HCT116 (cell line): ENCODE data around the gene CSRNP2. TPM values are rescaled to one million over a fixed set of nuclear protein-coding genes. Genes with fewer than 3 reads are reported as not detected.
A peak's percentile ranks its signal among the peaks of the same experiment; 100 is the strongest.

Experiments
- ATAC-seq: fragments of 200-7000 bp; cut with Tn5 transposase; 2 replicates; pipeline ENCODE4 v1.9.1; 2020; ENCODE audit warnings: mild to moderate bottlenecking, moderate library complexity
- BruUV-seq: library from RNA; stranded (reverse); fragments of 400-500 nt; replicated peaks from 2 replicates; lab custom pipeline; 2021; lab: Mats Ljungman, UMichigan
- CTCF ChIA-PET: fragments of 300-600 bp; sonication (Branson Sonifier 250); formaldehyde crosslinking; loops from one replicate; lab custom pipeline; 2021; ENCODE audit warnings: antibody characterized with exemption; lab: Charles Lee
- POLR2A ChIA-PET: fragments of 300-600, 350-600 bp; sonication (Branson Sonifier 250); formaldehyde crosslinking; loops from one replicate; lab custom pipeline; 2021; ENCODE audit warnings: antibody characterized with exemption; lab: Charles Lee
- RAD21 ChIA-PET, 2 experiments: fragments of 300-600 bp; sonication (Branson Sonifier 250); formaldehyde crosslinking; loops; one replicate each; lab custom pipeline; 2023; ENCODE audit warnings: low total read pairs in 2 of 2; ENCODE audit not compliant: uncharacterized antibody in 2 of 2, unreplicated experiment in 2 of 2, low non-redundant PET in 1 of 2; lab: Charles Lee
- DNase-seq: peaks from one replicate; pipeline ENCODE4 v3.0.0-alpha.2; 2010; ENCODE audit warnings: low read depth, low spot score
- H2AFZ ChIP-seq: fragments of 200-600 bp; shearing (Covaris generic), sonication (generic); 2 replicates; pipeline ENCODE4 v1.6.1; 2017; ENCODE audit warnings: low read depth, mixed run types, mixed read lengths, antibody characterized with exemption, low read length; ENCODE audit not compliant: poor library complexity, severe bottlenecking
- H3K27ac ChIP-seq: 2 replicates; pipeline ENCODE4 v1.5.1; 2012; ENCODE audit warnings: low read depth, low read length
- H3K27me3 ChIP-seq: fragments of 200-600 bp; sonication (generic); 2 replicates; pipeline ENCODE4 v1.6.1; 2016; ENCODE audit warnings: mixed run types, low read length, mixed read lengths; ENCODE audit not compliant: insufficient read depth
- H3K36me3 ChIP-seq, 2 experiments: fragments of 200-500 bp in 1 of 2; fragments of 200-600 bp in 1 of 2; sonication (Bioruptor generic) in 1 of 2; sonication (generic) in 1 of 2; 2 replicates each; pipeline versions ENCODE4 v1.5.1 to v1.6.1; 2014 to 2016; ENCODE audit warnings: low read length in 2 of 2, inconsistent platforms in 1 of 2, mixed read lengths in 1 of 2, mixed run types in 1 of 2; ENCODE audit not compliant: insufficient read depth in 2 of 2, control insufficient read depth in 1 of 2
- H3K4me1 ChIP-seq, 2 experiments: fragments of 200-600 bp in 1 of 2; sonication (generic) in 1 of 2; 2 replicates each; pipeline versions ENCODE4 v1.5.1 to v1.6.1; 2012 to 2017; ENCODE audit warnings: low read length in 2 of 2, inconsistent platforms in 1 of 2, mild to moderate bottlenecking in 1 of 2, mixed read lengths in 1 of 2, mixed run types in 1 of 2, moderate library complexity in 1 of 2; ENCODE audit not compliant: insufficient read depth in 2 of 2, control insufficient read depth in 1 of 2
- H3K4me2 ChIP-seq: fragments of 200-600 bp; sonication (generic); 2 replicates; pipeline ENCODE4 v1.6.1; 2017; ENCODE audit warnings: mixed run types, low read length, mixed read lengths
- H3K4me3 ChIP-seq, 2 experiments: fragments of 200-600 bp in 1 of 2; sonication (generic) in 1 of 2; replicated peaks in 1 of 2; 2 replicates each; pipeline ENCODE4 v1.5.1; 2011 to 2016; ENCODE audit warnings: low read length in 2 of 2, control low read depth in 1 of 2, low read depth in 1 of 2, mild to moderate bottlenecking in 1 of 2, mixed read lengths in 1 of 2, mixed run types in 1 of 2
- H3K79me2 ChIP-seq: fragments of 200-600 bp; sonication (generic); 2 replicates; pipeline ENCODE4 v1.6.1; 2017; ENCODE audit warnings: mild to moderate bottlenecking, mixed run types, low read length, moderate library complexity, mixed read lengths; ENCODE audit not compliant: insufficient read depth
- H3K9ac ChIP-seq: fragments of 200-600 bp; sonication (generic); 2 replicates; pipeline ENCODE4 v1.6.1; 2016; ENCODE audit warnings: low read length, mixed read lengths
- H3K9me2 ChIP-seq: fragments of 200-600 bp; sonication (generic), shearing (Covaris generic); 2 replicates; pipeline ENCODE4 v1.6.1; 2017; ENCODE audit warnings: mixed run types, mild to moderate bottlenecking, moderate library complexity; ENCODE audit not compliant: insufficient read depth
- H3K9me3 ChIP-seq, 2 experiments: fragments of 200-500 bp in 1 of 2; fragments of 200-600 bp in 1 of 2; sonication (Bioruptor generic) in 1 of 2; sonication (generic) in 1 of 2; 2 replicates each; pipeline ENCODE4 v1.6.1; 2014 to 2017; ENCODE audit warnings: low read length in 2 of 2, mixed read lengths in 2 of 2, inconsistent platforms in 1 of 2, low read depth in 1 of 2, mild to moderate bottlenecking in 1 of 2, mixed run types in 1 of 2, moderate library complexity in 1 of 2; ENCODE audit not compliant: control insufficient read depth in 1 of 2, insufficient read depth in 1 of 2
- H4K20me1 ChIP-seq: fragments of 200-600 bp; sonication (generic), shearing (Covaris generic); 2 replicates; pipeline ENCODE4 v1.6.1; 2017; ENCODE audit warnings: mixed run types, mild to moderate bottlenecking, moderate library complexity; ENCODE audit not compliant: insufficient read depth
- CBX3 ChIP-seq: IDR thresholded peaks from 2 replicates; pipeline ENCODE4 v1.6.1; 2012; ENCODE audit warnings: low read depth
- CEBPB ChIP-seq: IDR thresholded peaks from 2 replicates; pipeline ENCODE4 v1.6.1; 2012; ENCODE audit warnings: low read depth
- EGR1 ChIP-seq: IDR thresholded peaks from 2 replicates; pipeline ENCODE4 v1.6.1; 2012; ENCODE audit warnings: low read depth
- ELF1 ChIP-seq: IDR thresholded peaks from 2 replicates; pipeline ENCODE4 v1.6.1; 2012; ENCODE audit warnings: low read depth, borderline replicate concordance
- EZH2 ChIP-seq: fragments of 200-600 bp; sonication (generic); IDR thresholded peaks from 2 replicates; pipeline ENCODE4 v1.6.1; 2017; ENCODE audit warnings: antibody characterized with exemption, mixed run types
- EZH2phosphoT487 ChIP-seq: fragments of 200-600 bp; IDR thresholded peaks from 2 replicates; pipeline ENCODE4 v1.6.1; 2018; ENCODE audit warnings: antibody characterized with exemption, borderline replicate concordance
- FOSL1 ChIP-seq: IDR thresholded peaks from 2 replicates; pipeline ENCODE4 v1.6.1; 2012; ENCODE audit warnings: low read depth
- JUND ChIP-seq: IDR thresholded peaks from 2 replicates; pipeline ENCODE4 v1.6.1; 2012
- MAX ChIP-seq: IDR thresholded peaks from 2 replicates; pipeline ENCODE4 v1.6.1; 2012
- POLR2A ChIP-seq: IDR thresholded peaks from 2 replicates; pipeline ENCODE4 v1.7.0; 2011; ENCODE audit warnings: borderline replicate concordance; ENCODE audit not compliant: insufficient read depth, insufficient read length; ENCODE audit errors: extremely low read depth
- POLR2AphosphoS5 ChIP-seq: IDR thresholded peaks from 2 replicates; pipeline ENCODE4 v1.6.1; 2011; ENCODE audit warnings: mild to moderate bottlenecking, low read depth, low read length, moderate library complexity
- RAD21 ChIP-seq: IDR thresholded peaks from 2 replicates; pipeline ENCODE4 v1.6.1; 2012; ENCODE audit warnings: low read depth, mild to moderate bottlenecking
- SIN3A ChIP-seq: IDR thresholded peaks from 2 replicates; pipeline ENCODE4 v1.6.1; 2012; ENCODE audit warnings: low read depth
- SP1 ChIP-seq: IDR thresholded peaks from 2 replicates; pipeline ENCODE4 v1.6.1; 2012; ENCODE audit warnings: low read depth
- SRF ChIP-seq: IDR thresholded peaks from 2 replicates; pipeline ENCODE4 v1.6.1; 2012; ENCODE audit warnings: low read depth
- TCF7L2 ChIP-seq: IDR thresholded peaks from 2 replicates; pipeline ENCODE4 v1.7.0; 2011; ENCODE audit warnings: borderline replicate concordance, inconsistent platforms; ENCODE audit not compliant: insufficient read depth, insufficient read length; ENCODE audit errors: extremely low read depth
- YY1 ChIP-seq: IDR thresholded peaks from 2 replicates; pipeline ENCODE4 v1.6.1; 2011; ENCODE audit warnings: low read length, low read depth, moderate library complexity, mild to moderate bottlenecking; ENCODE audit not compliant: insufficient replicate concordance; ENCODE audit errors: extremely low read depth
- ZBTB33 ChIP-seq: IDR thresholded peaks from 2 replicates; pipeline ENCODE4 v1.6.1; 2011; ENCODE audit warnings: mild to moderate bottlenecking, low read length, moderate library complexity; ENCODE audit not compliant: insufficient replicate concordance; ENCODE audit errors: extremely low read depth
- ZFX ChIP-seq: fragments of 450-650 bp; IDR thresholded peaks from 2 replicates; pipeline ENCODE4 v1.6.1; 2017
- ZNF274 ChIP-seq: fragments of 200-500 bp; sonication (Bioruptor generic); IDR thresholded peaks from 2 replicates; pipeline ENCODE4 v1.6.1; 2014; ENCODE audit warnings: mild to moderate bottlenecking, low read depth, low read length, inconsistent platforms
- intact Hi-C: fragments of 100-400 bp; cut with micrococcal nuclease; formaldehyde crosslinking; loops from 2 replicates; pipeline ENCODE4 v1.10.0; 2022
- total RNA-seq: library from RNA; stranded (reverse); gene quantifications from one replicate; pipeline ENCODE4 v1.2.1, GENCODE V29; 2021; ENCODE audit not compliant: unreplicated experiment
- TF ChIP-seq, protein P1 (sequence below), 3 experiments: fragments of 200-600 bp in 1 of 3; sonication (generic) in 1 of 3; IDR thresholded peaks in 2 of 3; conservative IDR thresholded peaks in 1 of 3; 2 replicates each; pipeline ENCODE4 v1.5.1; 2012 to 2017; ENCODE audit warnings: low read depth in 2 of 3, low read length in 2 of 3, antibody characterized with exemption in 1 of 3, borderline replicate concordance in 1 of 3, control low read depth in 1 of 3, mild to moderate bottlenecking in 1 of 3, mixed read lengths in 1 of 3, mixed run types in 1 of 3, moderate library complexity in 1 of 3; ENCODE audit not compliant: insufficient read depth in 1 of 3
- TF ChIP-seq, protein P2 (sequence below): IDR thresholded peaks from 2 replicates; pipeline ENCODE4 v1.6.1; 2012

Gene CSRNP2
- total RNA-seq, 1 experiment from 2014 or later: 19.0 TPM

DNA sequence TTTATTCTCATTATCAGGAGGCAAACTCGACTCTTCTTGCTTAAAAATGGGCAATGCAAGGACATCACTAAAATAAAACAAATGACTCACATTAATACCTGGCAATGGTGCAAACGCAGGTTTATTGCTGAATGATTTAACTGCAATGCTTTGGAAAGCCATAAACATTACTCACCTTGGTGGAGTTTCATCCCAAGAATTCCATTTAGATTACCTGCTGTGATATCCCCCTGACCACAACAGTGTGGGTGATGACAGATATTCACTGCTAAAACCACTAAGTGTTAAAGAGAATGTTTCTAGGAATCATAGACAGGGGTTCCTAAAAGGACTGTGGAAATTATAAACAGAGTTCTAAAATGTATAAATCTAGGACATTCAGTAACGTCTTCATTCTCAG is 35.3 kb upstream of the CSRNP2 start:
- H3K27me3 ChIP-seq: no peaks in the 10 kb centered on the region
- H3K36me3 ChIP-seq: peaks cover 17 to 21% of the 10 kb centered on the region in 2 experiments
- H3K4me2 ChIP-seq: peak overlapping the region; percentile 58
- peak; percentile 91 for ATAC-seq
- peak overlapping the region; percentile 19; the same call in 1 of the 2 replicates for H3K9ac ChIP-seq
- peak overlapping the region in 1 of 2 experiments; percentile 27; a peak in 2 of 4 replicates for H3K4me3 ChIP-seq
- intact Hi-C loops: no loop called here
- H3K4me1 ChIP-seq: peaks cover 18 to 49% of the 10 kb centered on the region in 2 experiments; a peak in 3 of 4 replicates
- H3K79me2 ChIP-seq: 0 out of 2 replicates have a peak, but pooled peaks cover 6% of the 10 kb centered on the region
- no TSS peak for BruUV-seq
- CTCF ChIA-PET: no interaction called here
- POLR2A ChIA-PET: no interaction called here
- peak overlapping the region; percentile 46; the same call in 1 of the 2 replicates for H3K27ac ChIP-seq
- DNase-seq: peak; percentile 86
- RAD21 ChIA-PET: no interaction called here
- H3K9me2 ChIP-seq: no peaks in the 10 kb centered on the region
- no peaks in the 10 kb centered on the region for H3K9me3 ChIP-seq
- H2AFZ ChIP-seq: no peak overlapping the region
- H4K20me1 ChIP-seq: no peaks in the 10 kb centered on the region
- peak; percentile 92 for TF ChIP-seq FOSL1
- peak; percentile 73 for TF ChIP-seq CBX3
- TF ChIP-seq EGR1: peak; percentile 29; the same call in 1 of the 2 replicates
- peak; percentile 92 for TF ChIP-seq JUND
- no peak for TF ChIP-seq ZNF274
- TF ChIP-seq SP1: peak; percentile 83
- TF ChIP-seq ZBTB33: peak; percentile 38
- TF ChIP-seq, protein P1, sequence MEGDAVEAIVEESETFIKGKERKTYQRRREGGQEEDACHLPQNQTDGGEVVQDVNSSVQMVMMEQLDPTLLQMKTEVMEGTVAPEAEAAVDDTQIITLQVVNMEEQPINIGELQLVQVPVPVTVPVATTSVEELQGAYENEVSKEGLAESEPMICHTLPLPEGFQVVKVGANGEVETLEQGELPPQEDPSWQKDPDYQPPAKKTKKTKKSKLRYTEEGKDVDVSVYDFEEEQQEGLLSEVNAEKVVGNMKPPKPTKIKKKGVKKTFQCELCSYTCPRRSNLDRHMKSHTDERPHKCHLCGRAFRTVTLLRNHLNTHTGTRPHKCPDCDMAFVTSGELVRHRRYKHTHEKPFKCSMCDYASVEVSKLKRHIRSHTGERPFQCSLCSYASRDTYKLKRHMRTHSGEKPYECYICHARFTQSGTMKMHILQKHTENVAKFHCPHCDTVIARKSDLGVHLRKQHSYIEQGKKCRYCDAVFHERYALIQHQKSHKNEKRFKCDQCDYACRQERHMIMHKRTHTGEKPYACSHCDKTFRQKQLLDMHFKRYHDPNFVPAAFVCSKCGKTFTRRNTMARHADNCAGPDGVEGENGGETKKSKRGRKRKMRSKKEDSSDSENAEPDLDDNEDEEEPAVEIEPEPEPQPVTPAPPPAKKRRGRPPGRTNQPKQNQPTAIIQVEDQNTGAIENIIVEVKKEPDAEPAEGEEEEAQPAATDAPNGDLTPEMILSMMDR (IDR thresholded peaks at IDR 0.05 in 2 of 3, conservative IDR thresholded peaks at IDR 0.05 in 1 of 3; ENCODE audit: borderline replicate concordance in 1 of 3, insufficient read depth in 1 of 3, low read depth in 2 of 3, low read length in 2 of 3): no peak
- peak; percentile 84 for TF ChIP-seq CEBPB
- no peak for TF ChIP-seq ZFX
- TF ChIP-seq, protein P2, sequence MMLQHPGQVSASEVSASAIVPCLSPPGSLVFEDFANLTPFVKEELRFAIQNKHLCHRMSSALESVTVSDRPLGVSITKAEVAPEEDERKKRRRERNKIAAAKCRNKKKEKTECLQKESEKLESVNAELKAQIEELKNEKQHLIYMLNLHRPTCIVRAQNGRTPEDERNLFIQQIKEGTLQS: peak; percentile 74; the same call in 1 of the 2 replicates
- TF ChIP-seq RAD21: peak; percentile 34; the same call in 1 of the 2 replicates
- TF ChIP-seq TCF7L2: no peak
- no peak for TF ChIP-seq EZH2
- peak; percentile 57; the same call in 1 of the 2 replicates for TF ChIP-seq POLR2AphosphoS5
- no peak; the same call in 1 of the 2 replicates for TF ChIP-seq SIN3A
- no peak for TF ChIP-seq SRF
- TF ChIP-seq YY1: no peak
- no peak for TF ChIP-seq POLR2A
- peak; percentile 39; the same call in 1 of the 2 replicates for TF ChIP-seq MAX
- TF ChIP-seq EZH2phosphoT487: no peak
- no peak for TF ChIP-seq ELF1
